Measurements from ENCODE around the gene CACNA1D.
"Not testable (repeated sequence)": the region's sequence is repeated elsewhere in the genome, so short reads cannot be mapped to it uniquely, and the experiment has no call there.

CACNA1D gene

DNA sequence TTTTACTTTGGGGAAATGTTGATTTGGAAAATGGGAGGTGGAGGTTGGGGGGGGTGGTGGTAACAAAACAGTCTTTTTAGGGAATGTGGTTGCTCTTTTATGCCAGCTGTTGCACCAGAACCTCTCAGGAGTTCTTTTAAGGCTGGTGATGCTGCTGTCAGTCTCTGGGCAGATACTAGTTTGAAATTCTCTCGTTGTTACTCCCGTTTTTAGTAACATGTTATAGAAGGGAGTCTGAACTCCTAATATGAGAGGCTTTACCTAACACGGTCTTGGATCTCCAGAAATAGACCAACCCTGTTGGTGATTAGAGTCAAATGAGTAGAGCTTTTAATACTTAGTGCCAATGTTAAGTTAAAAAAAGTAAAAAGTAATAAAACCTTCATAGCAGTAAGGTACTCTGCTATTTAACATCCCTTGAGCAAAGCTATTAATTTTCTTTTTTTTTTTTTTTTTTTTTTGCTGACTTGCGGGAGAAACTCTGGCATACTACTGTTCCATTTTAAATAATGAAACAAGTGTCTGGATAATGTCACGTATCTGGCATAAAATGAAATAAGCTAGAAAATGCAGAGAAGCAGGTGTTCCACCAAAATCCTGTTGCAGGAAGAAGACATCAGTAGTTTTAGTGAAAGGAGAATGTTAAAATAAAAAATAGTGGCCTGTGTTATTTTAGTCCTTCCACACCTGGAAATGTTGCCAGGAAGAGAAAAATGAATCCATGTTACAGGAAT is 156.7 kb downstream of the CACNA1D start:
- TF ChIP-seq, protein P1, sequence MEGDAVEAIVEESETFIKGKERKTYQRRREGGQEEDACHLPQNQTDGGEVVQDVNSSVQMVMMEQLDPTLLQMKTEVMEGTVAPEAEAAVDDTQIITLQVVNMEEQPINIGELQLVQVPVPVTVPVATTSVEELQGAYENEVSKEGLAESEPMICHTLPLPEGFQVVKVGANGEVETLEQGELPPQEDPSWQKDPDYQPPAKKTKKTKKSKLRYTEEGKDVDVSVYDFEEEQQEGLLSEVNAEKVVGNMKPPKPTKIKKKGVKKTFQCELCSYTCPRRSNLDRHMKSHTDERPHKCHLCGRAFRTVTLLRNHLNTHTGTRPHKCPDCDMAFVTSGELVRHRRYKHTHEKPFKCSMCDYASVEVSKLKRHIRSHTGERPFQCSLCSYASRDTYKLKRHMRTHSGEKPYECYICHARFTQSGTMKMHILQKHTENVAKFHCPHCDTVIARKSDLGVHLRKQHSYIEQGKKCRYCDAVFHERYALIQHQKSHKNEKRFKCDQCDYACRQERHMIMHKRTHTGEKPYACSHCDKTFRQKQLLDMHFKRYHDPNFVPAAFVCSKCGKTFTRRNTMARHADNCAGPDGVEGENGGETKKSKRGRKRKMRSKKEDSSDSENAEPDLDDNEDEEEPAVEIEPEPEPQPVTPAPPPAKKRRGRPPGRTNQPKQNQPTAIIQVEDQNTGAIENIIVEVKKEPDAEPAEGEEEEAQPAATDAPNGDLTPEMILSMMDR (IDR thresholded peaks at IDR 0.05; ENCODE audit: insufficient read depth, low read length, missing control alignments), result no peak
- DNase-seq (ENCODE audit: low read depth, low spot score), result no peak
- POLR2A ChIA-PET, result no interaction called here
- CTCF ChIA-PET, result interaction anchor here (0.7 to 1.5 kb wide), 2 partner anchors 9 to 18 kb away, joined by 3 to 4 read pairs; no protein-coding TSS in a partner anchor
- no peak overlapping the region for H3K4me3 ChIP-seq (ENCODE audit: low read depth, low read length)

DNA sequence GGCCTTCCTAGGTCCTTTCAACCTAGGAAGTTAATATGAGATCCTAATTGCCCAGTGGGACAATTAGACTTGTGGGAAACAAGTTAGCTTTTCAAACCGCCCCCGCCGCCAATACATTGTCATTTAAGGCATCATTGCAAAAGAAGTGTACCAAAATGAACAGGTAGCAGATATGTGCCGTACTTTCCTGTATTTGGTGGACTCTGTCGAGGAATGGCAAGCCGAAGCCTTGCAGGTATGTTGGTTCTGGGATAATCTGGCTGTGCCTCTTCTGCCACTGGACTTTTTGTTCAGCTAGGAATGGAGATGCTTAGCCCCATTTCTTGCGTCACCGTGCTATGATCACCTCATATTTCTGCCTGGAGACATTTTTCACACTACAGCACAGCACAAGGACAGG is 157.5 kb downstream of the CACNA1D start:
- TF ChIP-seq, protein P1 (IDR thresholded peaks at IDR 0.05; ENCODE audit: insufficient read depth, low read length, missing control alignments), result no peak
- ChIA-PET POLR2A (no interaction called here), CTCF (interaction anchor here (1.5 kb wide), 1 partner anchor 17 kb away, joined by 4 read pairs; no protein-coding TSS in a partner anchor)
- no peak overlapping the region for H3K4me3 ChIP-seq (ENCODE audit: low read depth, low read length)
- no peak for DNase-seq (ENCODE audit: low read depth, low spot score)

- ChIA-PET CTCF (no interaction called here), POLR2A (no interaction called here)
- H3K4me3 ChIP-seq (ENCODE audit: low read depth, low read length), result no peak overlapping the region
- TF ChIP-seq, protein P1 (IDR thresholded peaks at IDR 0.05; ENCODE audit: insufficient read depth, low read length, missing control alignments), result no peak
- DNase-seq (ENCODE audit: low read depth, low spot score), result no peak
Observed at GRCh38 chr3:53657651-53658050, 163.2 kb downstream of the CACNA1D start.

GRCh38 chr3:53658613-53659193 is 164.3 kb downstream of the CACNA1D start:
- H3K4me3 ChIP-seq (ENCODE audit: low read depth, low read length), result no peak overlapping the region
- ChIA-PET CTCF (no interaction called here), POLR2A (no interaction called here)
- TF ChIP-seq, protein P1 (IDR thresholded peaks at IDR 0.05; ENCODE audit: insufficient read depth, low read length, missing control alignments), result no peak
- no peak for DNase-seq (ENCODE audit: low read depth, low spot score)

- TF ChIP-seq, protein P1 (IDR thresholded peaks at IDR 0.05; ENCODE audit: insufficient read depth, low read length, missing control alignments), result no peak
- ChIA-PET POLR2A (no interaction called here), CTCF (interaction anchor here (0.6 kb wide), 1 partner anchor 9 kb away, joined by 3 read pairs; no protein-coding TSS in a partner anchor)
- no peak overlapping the region for H3K4me3 ChIP-seq (ENCODE audit: low read depth, low read length)
- DNase-seq (ENCODE audit: low read depth, low spot score), result no peak
Observed at GRCh38 chr3:53659996-53660395, 165.6 kb downstream of the CACNA1D start.

- no peak for DNase-seq (ENCODE audit: low read depth, low spot score)
- no peak overlapping the region for H3K4me3 ChIP-seq (ENCODE audit: low read depth, low read length)
- POLR2A ChIA-PET, result no interaction called here
- CTCF ChIA-PET, result no interaction called here
- TF ChIP-seq, protein P1 (IDR thresholded peaks at IDR 0.05; ENCODE audit: insufficient read depth, low read length, missing control alignments), result no peak
Observed at GRCh38 chr3:53661480-53661879, 167.1 kb downstream of the CACNA1D start.

GRCh38 chr3:53664812-53665211 is 170.4 kb downstream of the CACNA1D start:
- CTCF ChIA-PET; POLR2A ChIA-PET; DNase-seq (ENCODE audit: low read depth, low spot score): not testable (repeated sequence)

More at GRCh38 chr3:53664812-53665211, 170.4 kb downstream of the CACNA1D start:
- not testable (repeated sequence) for H3K4me3 ChIP-seq (ENCODE audit: low read depth, low read length)
